GM21529 (cell line): ENCODE results near the gene FOXC1.

Source experiments
- ATAC-seq: cut with Tn5 transposase; IDR thresholded peaks from one replicate; pipeline ENCODE4 v1.9.1; 2021; ENCODE audit not compliant: unreplicated experiment

The FOXC1 gene

DNA sequence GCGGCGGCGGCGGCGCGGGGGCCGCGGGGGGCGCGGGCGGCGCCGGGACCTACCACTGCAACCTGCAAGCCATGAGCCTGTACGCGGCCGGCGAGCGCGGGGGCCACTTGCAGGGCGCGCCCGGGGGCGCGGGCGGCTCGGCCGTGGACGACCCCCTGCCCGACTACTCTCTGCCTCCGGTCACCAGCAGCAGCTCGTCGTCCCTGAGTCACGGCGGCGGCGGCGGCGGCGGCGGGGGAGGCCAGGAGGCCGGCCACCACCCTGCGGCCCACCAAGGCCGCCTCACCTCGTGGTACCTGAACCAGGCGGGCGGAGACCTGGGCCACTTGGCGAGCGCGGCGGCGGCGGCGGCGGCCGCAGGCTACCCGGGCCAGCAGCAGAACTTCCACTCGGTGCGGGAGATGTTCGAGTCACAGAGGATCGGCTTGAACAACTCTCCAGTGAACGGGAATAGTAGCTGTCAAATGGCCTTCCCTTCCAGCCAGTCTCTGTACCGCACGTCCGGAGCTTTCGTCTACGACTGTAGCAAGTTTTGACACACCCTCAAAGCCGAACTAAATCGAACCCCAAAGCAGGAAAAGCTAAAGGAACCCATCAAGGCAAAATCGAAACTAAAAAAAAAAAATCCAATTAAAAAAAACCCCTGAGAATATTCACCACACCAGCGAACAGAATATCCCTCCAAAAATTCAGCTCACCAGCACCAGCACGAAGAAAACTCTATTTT, 2.0 kb downstream of the FOXC1 start:
- no peak for ATAC-seq

DNA sequence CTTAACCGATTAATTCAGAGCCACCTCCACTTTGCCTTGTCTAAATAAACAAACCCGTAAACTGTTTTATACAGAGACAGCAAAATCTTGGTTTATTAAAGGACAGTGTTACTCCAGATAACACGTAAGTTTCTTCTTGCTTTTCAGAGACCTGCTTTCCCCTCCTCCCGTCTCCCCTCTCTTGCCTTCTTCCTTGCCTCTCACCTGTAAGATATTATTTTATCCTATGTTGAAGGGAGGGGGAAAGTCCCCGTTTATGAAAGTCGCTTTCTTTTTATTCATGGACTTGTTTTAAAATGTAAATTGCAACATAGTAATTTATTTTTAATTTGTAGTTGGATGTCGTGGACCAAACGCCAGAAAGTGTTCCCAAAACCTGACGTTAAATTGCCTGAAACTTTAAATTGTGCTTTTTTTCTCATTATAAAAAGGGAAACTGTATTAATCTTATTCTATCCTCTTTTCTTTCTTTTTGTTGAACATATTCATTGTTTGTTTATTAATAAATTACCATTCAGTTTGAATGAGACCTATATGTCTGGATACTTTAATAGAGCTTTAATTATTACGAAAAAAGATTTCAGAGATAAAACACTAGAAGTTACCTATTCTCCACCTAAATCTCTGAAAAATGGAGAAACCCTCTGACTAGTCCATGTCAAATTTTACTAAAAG, 2.7 kb downstream of the FOXC1 start:
- no peak for ATAC-seq

DNA sequence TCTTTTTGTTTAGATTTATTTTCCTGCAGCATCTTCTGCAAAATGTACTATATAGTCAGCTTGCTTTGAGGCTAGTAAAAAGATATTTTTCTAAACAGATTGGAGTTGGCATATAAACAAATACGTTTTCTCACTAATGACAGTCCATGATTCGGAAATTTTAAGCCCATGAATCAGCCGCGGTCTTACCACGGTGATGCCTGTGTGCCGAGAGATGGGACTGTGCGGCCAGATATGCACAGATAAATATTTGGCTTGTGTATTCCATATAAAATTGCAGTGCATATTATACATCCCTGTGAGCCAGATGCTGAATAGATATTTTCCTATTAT, 3.2 kb downstream of the FOXC1 start:
- no peak for ATAC-seq

DNA sequence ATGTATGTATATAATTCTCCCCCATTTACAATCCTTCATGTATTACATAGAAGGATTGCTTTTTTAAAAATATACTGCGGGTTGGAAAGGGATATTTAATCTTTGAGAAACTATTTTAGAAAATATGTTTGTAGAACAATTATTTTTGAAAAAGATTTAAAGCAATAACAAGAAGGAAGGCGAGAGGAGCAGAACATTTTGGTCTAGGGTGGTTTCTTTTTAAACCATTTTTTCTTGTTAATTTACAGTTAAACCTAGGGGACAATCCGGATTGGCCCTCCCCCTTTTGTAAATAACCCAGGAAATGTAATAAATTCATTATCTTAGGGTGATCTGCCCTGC, 3.6 kb downstream of the FOXC1 start:
- no peak for ATAC-seq

DNA sequence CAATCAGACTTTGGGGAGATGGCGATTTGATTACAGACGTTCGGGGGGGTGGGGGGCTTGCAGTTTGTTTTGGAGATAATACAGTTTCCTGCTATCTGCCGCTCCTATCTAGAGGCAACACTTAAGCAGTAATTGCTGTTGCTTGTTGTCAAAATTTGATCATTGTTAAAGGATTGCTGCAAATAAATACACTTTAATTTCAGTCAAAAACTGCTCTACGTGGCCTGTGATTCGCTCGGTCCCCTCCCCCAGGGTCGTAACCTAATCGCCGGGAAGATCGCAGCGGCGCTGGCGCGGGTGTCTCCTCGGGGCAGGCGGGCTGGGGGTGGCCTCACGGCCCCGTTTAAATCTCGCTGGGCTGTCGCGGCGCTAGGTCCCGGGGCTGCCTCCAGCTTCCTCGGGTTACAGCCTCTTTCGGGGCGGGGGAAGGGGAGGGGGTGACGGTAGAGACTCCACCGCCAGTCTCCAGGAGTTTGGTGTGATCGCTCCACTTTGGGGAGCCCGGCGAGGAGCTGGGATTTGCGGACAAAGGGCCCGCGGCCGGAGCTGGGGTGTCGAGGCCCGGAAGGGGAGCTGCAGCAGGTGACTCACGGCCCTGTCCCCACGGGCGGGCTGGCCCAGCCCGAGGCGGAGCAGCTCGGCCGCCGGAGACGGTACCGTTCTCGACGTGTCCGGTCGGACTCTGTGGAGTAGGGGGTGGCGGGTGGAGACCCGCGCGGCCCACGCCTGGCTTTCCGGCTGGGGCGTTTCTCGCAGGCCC, 4.2 kb downstream of the FOXC1 start:
- ATAC-seq, result no peak

DNA sequence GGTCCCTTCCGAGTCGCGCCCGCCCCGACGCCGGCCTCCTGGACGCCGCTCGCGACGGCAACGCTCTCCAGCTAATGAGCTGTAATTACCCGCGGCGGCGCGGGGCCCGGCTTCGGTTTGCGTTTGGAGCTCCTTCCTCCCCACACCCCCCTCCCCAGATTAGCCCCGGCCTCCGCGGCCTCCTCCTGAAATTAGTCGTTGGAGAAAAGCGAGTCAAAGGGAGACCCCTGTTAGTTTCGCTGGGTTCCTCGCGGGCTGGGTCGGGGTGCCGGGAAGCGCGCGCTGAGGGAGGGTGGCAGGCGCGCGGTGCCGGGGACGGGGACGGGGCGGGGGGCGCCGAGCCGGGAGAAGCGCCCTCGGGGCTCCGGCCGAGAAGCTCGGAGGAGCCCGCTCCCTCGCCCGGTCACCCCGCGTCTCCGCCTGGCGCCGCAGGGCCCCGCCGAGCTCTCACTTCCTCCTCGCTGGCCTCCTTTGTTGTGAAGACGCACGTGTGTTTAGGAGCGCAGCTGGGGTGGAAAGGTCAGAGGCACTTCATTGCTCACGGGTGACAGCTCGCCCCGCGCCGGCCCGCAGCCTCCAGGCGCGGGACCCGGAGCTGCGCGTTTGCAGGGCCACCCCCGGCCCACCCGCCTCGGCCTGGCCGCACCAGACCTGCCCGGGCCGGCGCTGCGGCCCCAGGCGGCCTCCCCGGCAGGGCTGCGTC, 4.9 kb downstream of the FOXC1 start:
- no peak for ATAC-seq

DNA sequence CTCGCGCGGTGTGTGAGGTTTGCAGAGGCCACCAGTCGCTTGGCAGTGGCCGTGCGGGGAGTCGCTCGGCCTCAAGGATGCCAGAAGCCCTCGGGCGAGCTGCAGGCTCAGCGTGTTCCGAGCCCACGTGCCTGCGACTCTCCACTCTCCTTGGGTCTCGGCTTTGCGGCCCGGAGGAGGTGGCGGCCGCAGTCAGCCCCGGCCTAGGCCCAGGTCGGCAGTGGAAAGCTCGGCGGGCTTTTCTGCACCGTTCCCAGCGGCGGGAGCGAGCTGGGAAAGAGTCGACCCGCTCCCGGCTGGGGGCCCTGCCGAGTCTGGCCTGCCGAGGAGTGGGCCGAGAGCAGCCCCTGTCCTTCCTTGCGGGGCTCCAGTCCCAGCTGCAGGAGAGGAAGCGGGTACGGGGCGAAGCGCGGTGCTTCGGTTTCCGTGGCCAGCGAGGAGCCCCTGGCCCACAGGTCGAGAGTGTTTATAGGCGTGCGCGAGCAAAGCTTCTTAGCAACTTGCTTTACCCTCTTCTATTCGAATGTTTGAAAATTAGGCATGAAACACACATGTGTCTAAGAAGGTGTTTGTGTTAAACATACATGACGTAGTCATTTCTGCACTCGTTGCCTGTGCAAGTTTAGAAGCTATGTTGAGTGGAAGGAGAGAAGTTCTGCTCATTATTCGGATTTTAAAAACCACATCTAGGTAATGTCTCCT, 5.6 kb downstream of the FOXC1 start:
- ATAC-seq, result no peak

DNA sequence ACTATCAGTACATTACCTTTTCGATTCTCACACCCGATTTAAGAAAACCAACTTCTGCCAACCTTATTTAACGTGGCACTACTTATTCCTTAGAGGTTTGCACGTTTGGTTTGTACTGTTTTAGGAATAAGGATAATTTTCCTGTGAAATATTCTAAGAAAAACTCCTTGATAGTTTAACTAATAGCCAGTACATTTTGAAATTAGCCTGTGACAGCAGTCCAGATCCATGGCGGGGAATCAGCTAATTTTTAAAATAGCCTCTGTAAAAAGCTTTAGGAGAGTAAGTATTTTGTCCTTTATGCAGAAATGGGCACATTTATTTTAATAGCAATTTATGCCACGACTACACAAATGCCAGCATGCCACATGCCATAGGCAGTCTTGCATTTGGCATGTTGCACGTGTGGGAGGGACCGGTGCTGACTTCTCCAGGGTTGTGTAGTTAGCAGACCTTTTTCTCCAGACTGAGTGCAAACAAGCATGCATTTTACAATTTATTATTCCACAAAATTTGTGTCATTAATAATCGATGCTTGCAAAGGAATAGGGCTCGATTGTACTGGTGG, 6.2 kb downstream of the FOXC1 start:
- no peak for ATAC-seq

DNA sequence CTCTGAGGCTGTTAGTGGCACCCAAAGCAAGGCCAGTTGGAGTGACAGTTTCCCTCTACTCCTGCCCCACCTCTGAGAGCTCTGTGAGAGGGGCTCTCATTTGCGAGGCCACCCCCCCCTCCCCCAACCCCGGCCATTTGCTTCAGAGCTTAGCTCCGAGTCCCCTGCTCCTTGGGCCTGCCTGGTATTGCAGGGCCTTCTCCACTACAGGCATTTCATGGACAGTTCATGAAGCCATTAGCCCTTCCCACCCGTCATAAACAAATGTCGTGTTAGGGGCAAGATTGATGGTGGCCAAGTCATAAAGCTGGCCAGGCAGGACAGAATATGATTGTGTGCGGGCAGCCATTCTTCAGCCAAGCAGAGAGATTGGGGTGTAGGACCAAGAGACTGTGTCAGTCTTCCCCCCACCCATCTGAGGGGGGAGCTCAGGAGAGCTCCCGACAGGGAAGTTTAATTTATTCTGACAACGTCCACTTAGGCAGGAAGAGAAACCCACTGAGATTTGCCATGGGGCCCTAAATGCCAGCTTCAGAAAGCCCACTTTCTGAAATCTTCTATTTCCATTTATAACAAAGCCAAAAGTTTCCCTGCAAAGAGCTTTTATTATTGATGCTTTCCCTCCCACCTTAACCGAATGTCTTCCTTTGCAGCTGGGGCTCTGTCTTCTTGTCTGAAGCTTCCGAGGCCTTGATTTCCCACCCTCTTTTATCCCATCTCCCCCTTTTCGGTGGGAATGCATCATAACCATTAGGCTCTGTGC, 7.2 kb downstream of the FOXC1 start:
- ATAC-seq, result no peak

DNA sequence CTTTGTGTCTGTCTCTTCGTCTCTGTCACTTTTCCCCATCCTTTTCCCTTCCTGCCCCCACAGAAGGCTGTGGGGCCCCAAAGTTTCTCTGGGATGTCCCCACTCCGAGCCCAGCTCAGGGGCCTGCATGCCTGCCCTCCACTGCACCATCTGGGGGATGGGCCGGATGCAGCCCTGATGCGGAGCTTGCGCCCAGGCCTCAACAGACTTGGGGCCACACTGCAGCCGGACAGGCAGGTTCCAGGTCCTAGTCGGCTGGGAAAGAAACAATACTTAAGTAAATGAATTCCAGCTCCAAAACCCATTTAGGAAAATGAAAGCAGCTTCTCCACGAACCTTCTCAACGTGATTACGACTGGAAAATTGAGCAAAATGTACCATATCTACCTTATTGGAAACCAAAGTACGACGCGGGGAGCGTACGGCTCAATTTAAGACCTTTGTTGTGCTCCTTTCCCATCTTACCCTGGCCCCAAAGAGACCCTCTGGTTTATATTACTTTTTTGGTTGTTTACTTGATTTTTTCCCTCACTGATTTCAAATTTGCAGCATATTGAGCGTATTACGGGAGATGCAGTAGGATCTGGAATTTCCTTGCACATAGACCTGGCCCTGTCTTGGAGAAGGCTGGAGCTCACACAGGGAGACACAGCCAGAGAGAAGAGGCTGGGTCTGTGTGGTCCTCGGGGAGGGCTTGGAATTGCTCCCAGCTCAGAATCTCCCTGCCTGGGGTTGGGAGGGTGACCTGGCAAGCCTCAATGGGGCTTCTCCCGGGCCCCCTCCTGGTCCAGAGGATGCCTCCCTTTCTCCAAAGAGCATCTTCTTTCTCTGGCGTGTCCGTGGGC, 8.0 kb downstream of the FOXC1 start:
- no peak for ATAC-seq

DNA sequence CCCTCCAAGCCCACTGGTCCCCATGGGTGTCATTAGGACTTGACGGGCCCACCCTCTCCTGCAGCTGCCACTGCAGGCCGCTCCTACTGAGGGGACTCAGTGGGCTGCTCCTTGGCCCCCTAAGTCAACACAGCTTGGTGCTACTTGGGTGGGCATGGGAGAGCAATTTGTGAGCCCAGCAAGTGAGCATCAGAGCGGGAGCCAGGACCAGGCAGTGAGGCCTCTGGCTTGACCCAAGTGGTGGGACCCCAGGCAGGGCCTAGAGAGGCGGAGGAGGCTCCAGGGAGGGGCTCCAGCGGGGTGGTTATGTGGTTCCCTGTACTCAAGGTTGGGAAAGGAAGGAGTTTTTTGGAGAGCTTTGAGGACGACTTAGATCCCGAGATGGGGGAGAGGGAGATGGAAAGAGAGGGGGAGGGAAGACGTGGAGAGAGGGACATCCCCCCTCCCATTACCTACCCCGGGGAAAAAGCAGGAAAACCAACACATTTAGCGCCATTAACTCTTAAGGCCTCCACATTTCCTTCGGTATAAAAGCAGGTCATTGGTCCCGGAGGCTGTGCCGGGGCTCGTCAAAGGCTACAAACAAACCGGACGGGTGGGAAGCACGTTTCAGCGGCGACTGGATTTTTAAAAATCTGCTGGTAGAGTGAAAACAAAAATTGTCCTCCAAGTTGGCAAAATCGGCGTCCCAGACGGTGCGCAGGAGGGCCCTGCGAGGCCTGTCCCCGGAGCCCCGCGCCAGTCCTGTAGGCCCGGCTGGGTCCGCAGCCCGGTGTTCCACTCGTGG, 8.8 kb downstream of the FOXC1 start:
- ATAC-seq, result no peak

DNA sequence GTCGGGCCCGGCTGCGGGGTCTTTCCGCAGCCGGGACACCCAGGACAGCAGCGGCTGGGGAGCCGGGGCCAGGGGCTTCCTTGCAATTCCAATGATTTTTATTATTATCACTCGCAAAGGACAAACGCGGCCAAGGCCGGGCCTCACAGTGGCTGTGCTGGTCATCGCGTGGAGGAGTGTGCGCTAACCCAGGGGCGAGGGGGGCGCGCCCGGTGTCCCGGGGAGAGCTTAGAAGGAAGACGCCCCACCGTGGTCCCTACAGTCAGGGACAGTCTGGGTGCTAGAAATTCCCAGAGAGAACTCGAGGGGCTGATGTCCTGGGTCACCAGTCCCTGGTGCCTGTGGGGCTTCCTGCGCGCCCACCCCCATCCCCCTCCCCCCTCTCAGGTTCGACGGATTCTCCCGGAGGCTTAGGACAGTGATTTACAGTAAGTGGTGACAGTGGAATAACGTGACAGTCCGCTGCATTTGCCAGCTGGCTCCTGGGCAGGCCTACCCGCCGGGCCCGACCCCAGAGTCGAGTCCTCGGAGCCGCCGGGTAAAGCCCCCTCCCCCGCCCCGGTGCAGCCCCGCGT, 9.5 kb downstream of the FOXC1 start:
- ATAC-seq, result no peak

DNA sequence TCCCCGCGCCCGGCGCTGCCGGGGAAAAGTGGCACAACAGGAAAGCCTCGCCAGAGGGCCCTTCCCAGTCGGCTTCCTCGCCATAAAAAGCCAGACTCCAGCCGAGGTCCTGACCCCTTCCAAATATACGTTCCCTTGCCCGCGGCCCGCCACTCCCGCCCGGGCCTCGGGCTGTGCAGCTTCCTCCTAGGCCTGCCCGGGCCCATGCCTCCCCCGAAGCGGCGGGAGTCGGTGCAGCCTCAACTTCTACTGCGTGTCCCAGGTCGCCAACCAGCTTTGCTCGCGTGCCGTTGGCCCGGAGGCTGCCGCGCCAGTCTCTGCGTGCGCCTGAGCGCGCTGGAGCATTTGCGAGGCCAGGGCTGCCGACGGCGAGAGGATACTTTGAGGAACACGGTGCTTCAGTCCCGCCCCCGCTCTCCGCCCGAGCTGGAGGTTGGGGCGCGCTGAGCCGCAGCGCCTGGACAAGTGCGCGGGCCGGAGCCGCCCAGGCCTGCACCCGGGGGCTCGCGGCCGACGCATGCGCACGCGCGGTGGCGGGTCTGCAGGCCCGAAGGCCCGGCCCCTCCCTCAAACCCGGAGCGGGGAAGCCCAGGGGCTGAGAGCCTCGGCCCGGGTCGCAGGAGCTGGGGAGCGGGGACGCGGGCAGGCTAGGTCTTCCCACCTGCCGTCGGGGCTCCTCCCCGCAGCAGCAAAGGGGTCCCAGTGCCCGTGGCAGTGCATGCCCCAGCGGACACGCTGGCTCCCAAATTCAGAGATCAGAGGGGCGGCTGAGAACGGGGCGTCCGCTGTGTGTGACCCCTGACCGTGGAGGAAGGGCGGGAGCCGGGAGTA, 10.2 kb downstream of the FOXC1 start:
- ATAC-seq, result no peak

DNA sequence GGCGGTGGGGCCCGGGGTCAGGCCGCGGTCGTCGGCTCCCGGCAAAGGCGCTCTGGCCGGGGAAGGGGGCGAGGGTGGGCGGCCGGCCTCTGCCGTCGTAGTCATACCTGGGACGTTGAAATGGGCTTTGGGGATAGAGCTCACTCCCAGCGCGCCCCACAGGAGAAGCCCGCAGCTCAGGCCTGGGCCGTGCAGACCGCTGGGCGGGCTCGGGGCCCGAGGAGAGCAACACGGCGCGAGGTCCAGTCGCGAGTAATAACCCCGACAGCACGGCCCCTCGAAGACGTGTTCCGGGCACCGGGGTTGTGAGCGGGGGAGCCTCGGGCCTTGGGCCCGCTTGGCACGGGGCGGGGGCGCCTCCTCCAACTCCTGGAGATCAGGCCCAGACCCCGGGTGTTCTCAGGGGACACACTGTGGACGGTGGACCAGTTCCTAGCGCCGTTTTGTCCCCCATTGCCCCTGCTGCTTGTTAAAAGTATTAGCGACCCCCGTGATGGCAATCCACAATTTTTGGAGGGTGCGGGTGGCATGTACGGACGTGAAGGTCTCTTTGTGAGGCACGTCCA, 10.9 kb downstream of the FOXC1 start:
- ATAC-seq, result no peak

DNA sequence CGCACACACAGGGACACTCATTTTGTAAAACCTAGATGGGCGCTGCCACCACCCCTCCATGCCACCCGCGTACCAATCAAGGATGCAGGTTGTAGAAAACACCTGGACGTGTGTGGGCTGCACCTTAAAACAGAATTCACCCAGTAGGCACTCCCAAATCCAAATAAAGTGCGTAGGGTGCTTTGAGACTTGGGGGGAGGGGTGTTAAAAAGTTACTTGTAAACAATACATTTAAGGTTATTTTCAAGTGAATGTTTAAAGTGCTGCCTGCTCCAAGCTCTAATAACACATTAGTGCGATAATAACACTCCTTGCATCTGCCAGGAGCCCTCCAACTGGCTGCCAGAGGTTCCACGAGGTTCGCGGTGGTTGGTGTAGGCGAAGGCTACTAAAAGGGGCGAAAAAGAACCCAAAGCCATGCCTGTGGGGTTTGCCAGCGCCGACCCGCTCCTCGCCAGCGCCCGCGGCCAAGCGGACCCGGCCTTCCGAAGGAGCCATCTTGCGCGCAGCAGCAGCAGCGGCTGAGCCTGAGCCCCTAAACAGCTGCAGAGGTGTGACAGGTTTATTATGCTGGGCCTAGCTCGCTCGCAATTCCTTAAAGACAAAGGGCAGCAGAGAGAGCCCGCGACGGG, 11.5 kb downstream of the FOXC1 start:
- ATAC-seq, result no peak

DNA sequence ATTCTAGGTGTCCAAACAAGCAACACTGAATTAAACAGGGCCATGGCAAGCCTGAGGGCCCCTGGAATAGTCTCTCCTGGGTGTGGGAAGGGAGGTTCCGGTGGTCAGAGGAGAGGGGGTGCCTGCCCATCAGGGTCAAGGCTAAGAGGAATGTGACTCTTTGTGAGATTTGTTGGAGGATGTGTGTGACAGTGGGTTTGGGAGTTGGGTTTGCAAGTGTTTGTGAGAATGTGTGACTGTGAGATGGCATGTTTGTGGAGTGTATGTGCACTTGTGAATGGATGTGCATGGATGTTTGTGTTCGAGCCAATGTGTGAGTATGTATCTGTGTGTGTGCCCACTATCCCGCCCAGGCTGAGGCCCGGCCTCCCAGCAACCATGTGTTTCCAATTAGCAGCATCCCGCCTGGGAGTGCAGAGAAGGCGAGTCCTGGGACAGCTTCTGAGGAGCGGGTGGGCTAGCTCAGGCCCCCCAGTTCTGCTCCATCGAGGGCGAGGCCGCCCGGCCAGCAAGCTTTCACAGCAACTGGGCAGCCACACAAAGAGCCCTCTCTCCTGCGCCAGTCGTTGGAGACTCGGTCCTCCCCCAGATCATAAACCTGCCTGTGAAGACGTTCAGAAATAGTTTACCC, 12.6 kb downstream of the FOXC1 start:
- ATAC-seq, result no peak
